ENCODE data around the gene GTF2H3.

Gene GTF2H3

GRCh38 chr12:123614531-123614930, 19.1 kb upstream of the GTF2H3 start:
- DNase-seq (ENCODE audit: low spot score) = no peak
- no peak for TF ChIP-seq CTCF (IDR thresholded peaks at IDR 0.05; ENCODE audit: extremely low read depth, insufficient read depth, missing control alignments)
- in situ Hi-C loops (cut with MboI; ENCODE audit: low pct_unique_long_range_greater_than_20kb, low sequenced_read_pairs, unreplicated experiment) = no loop called here

GRCh38 chr12:123617144-123617543, 16.5 kb upstream of the GTF2H3 start:
- in situ Hi-C loops (cut with MboI; ENCODE audit: low pct_unique_long_range_greater_than_20kb, low sequenced_read_pairs, unreplicated experiment) = no loop called here
- TF ChIP-seq CTCF (IDR thresholded peaks at IDR 0.05; ENCODE audit: extremely low read depth, insufficient read depth, missing control alignments) = no peak
- DNase-seq (ENCODE audit: low spot score) = no peak

GRCh38 chr12:123617580-123617979, 16.0 kb upstream of the GTF2H3 start:
- DNase-seq (ENCODE audit: low spot score) = no peak
- in situ Hi-C loops (cut with MboI; ENCODE audit: low pct_unique_long_range_greater_than_20kb, low sequenced_read_pairs, unreplicated experiment) = no loop called here
- no peak for TF ChIP-seq CTCF (IDR thresholded peaks at IDR 0.05; ENCODE audit: extremely low read depth, insufficient read depth, missing control alignments)

GRCh38 chr12:123621101-123621500, 12.5 kb upstream of the GTF2H3 start:
- in situ Hi-C loops (cut with MboI; ENCODE audit: low pct_unique_long_range_greater_than_20kb, low sequenced_read_pairs, unreplicated experiment) = no loop called here
- TF ChIP-seq CTCF (IDR thresholded peaks at IDR 0.05; ENCODE audit: extremely low read depth, insufficient read depth, missing control alignments) = no peak

GRCh38 chr12:123621619-123622530, 11.8 kb upstream of the GTF2H3 start:
- no peak for TF ChIP-seq CTCF (IDR thresholded peaks at IDR 0.05; ENCODE audit: extremely low read depth, insufficient read depth, missing control alignments)
- DNase-seq (ENCODE audit: low spot score) = no peak
- in situ Hi-C loops (cut with MboI; ENCODE audit: low pct_unique_long_range_greater_than_20kb, low sequenced_read_pairs, unreplicated experiment) = no loop called here

More at GRCh38 chr12:123621101-123621500, 12.5 kb upstream of the GTF2H3 start:
- DNase-seq (ENCODE audit: low spot score) = no peak

- TF ChIP-seq CTCF (IDR thresholded peaks at IDR 0.05; ENCODE audit: extremely low read depth, insufficient read depth, missing control alignments) = no peak
- in situ Hi-C loops (cut with MboI; ENCODE audit: low pct_unique_long_range_greater_than_20kb, low sequenced_read_pairs, unreplicated experiment) = loop anchor here (25.0 kb wide), 1 partner anchor 353 kb away; no protein-coding TSS in a partner anchor
- DNase-seq (ENCODE audit: low spot score) = no peak
These were observed 523 bp downstream of the GTF2H3 start for GRCh38 chr12:123634142-123634561.
